Left lung (tissue), 10 donors: ENCODE results near the gene MANEA. TPM values are rescaled to one million over a fixed set of nuclear protein-coding genes. Genes with fewer than 3 reads are reported as not detected.

Experiments
- ATAC-seq: fragments of 200-7000 bp; cut with Tn5 transposase; one replicate; pipeline ENCODE4 v1.9.1; 2020; ENCODE audit warnings: moderate library complexity
- DNase-seq, 4 donors: peaks; one replicate each; pipeline ENCODE4 v3.0.0-alpha.2; 2013 to 2020
- H3K27ac ChIP-seq, 2 donors: fragments of 200-600 bp; sonication (generic) in 1 of 2; one replicate each; pipeline versions ENCODE4 v1.5.0 to v1.8.0; 2020 to 2021
- H3K27me3 ChIP-seq, 2 donors: fragments of 200-600 bp; sonication (generic) in 1 of 2; one replicate each; pipeline versions ENCODE4 v1.5.0 to v1.8.0; 2020 to 2021
- H3K36me3 ChIP-seq, 2 donors: fragments of 200-600 bp; sonication (generic) in 1 of 2; one replicate each; pipeline versions ENCODE4 v1.5.0 to v1.8.0; 2020 to 2021
- H3K4me1 ChIP-seq, 2 donors: fragments of 200-600 bp; one replicate each; pipeline ENCODE4 v1.8.0; 2021
- H3K4me3 ChIP-seq, 2 donors: fragments of 200-600 bp; sonication (generic) in 1 of 2; one replicate each; pipeline versions ENCODE4 v1.5.0 to v1.8.0; 2020 to 2021; ENCODE audit warnings: mild to moderate bottlenecking in 1 of 2
- H3K9me3 ChIP-seq, 2 donors: fragments of 200-600 bp; sonication (generic) in 1 of 2; one replicate each; pipeline versions ENCODE4 v1.5.0 to v1.8.0; 2020 to 2021
- intact Hi-C, 2 donors: fragments of 100-400 bp; cut with DNase I; formaldehyde crosslinking; loops; one replicate each; pipeline versions ENCODE4 v1.11.2 to v1.14.2; 2022
- polyA plus RNA-seq, 6 donors: library from polyadenylated mRNA; unstranded; fragments of 120-200 nt; gene quantifications; one replicate each; pipeline ENCODE4 v1.2.1, GENCODE V29; 2013; ENCODE audit not compliant: insufficient read length in 6 of 6
- total RNA-seq, 2 donors: library from RNA; stranded (reverse); fragmentation: NEBNext Ultra II Directional; extraction: Animal tissue kit (Norgen Biotek cat#: 25700); gene quantifications; one replicate each; pipeline ENCODE4 v1.2.1, GENCODE V29; 2021
- TF ChIP-seq, protein P1 (sequence below), 2 donors: fragments of 200-600 bp; sonication (generic) in 1 of 2; IDR thresholded peaks; one replicate each; pipeline versions ENCODE4 v1.5.0 to v1.8.0; 2021; ENCODE audit warnings: antibody characterized with exemption in 2 of 2
- donor health status: DM: no; HTN: yes; CAD: no.
- donor health status: DM: no; HTN: no; CAD: no.

MANEA gene
- total and polyA plus RNA-seq, 8 donors = 12.9 to 23.3 (median 21.6) TPM

DNA sequence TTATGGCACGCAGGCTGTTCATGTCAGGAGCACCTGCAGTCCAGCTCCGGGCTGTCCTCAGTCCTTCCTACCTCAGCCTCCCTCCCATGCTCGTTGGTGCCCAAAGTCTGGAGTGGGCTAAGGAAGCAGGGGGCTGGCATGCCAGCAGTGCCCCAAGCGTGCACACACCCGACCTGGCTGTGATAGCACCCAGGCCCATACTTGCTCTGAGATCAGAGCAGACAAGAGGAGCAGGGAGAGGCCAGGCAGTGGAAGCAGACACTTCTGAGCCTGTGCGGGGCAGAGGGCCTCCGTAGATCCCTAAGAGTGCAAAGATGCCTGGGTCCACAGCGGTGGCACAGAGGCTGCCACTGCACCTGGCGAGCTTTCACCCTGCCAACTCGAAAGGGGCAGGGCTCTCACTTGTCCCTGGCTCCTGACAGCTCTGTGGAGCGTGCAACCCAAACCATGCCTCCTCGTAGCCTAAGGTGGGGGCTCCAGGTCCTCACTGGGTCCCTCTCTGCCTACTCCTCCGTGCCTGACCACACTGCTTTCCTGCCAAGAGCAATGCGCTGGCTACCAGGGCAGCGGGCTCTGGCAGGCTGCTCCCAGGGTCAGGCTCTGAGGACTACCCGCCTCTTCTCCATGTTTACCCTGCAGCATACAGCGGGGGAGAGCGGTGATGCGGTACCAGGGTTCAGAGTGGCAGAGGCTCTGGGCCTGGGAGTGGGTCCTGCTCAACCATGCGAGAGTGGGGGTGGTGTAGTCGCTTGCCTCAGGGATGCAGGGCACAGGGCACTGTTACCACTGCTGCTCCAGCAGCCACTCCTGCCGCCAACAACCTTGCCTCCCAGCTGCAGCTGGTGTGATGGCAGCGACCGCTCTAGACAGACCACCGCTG, 59.5 kb downstream of the MANEA start:
- Histone ChIP-seq H3K9me3 (peaks cover 0 to 3% of the 10 kb centered on the region in 2 donors), H3K4me1 (no peaks in the 10 kb centered on the region), H3K4me3 (no peak overlapping the region), H3K27me3 (no peaks in the 10 kb centered on the region), H3K27ac (no peak overlapping the region), H3K36me3 (no peaks in the 10 kb centered on the region)
- ATAC-seq = no peak
- TF ChIP-seq, protein P1, sequence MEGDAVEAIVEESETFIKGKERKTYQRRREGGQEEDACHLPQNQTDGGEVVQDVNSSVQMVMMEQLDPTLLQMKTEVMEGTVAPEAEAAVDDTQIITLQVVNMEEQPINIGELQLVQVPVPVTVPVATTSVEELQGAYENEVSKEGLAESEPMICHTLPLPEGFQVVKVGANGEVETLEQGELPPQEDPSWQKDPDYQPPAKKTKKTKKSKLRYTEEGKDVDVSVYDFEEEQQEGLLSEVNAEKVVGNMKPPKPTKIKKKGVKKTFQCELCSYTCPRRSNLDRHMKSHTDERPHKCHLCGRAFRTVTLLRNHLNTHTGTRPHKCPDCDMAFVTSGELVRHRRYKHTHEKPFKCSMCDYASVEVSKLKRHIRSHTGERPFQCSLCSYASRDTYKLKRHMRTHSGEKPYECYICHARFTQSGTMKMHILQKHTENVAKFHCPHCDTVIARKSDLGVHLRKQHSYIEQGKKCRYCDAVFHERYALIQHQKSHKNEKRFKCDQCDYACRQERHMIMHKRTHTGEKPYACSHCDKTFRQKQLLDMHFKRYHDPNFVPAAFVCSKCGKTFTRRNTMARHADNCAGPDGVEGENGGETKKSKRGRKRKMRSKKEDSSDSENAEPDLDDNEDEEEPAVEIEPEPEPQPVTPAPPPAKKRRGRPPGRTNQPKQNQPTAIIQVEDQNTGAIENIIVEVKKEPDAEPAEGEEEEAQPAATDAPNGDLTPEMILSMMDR (IDR thresholded peaks at IDR 0.05) = no peak
- intact Hi-C loops = no loop called here
- no peak for DNase-seq

DNA sequence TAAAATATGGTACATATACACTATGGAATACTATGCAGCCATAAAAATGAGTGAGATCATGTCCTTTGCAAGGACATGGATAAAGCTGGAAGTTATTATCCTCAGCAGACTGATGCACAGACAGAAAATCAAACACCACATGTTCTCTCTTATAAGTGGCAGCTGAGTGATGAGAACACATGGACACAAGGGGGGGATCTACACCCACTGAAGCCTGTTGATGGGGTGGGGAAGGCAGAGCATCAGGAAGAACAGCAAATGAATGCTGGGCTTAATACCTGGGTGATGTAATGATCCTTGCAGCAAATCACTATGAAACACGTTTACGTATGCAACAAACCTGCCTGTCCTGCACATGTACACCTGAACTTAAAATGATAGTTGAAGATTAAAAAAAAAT, 71.3 kb downstream of the MANEA start:
- H3K9me3 ChIP-seq = peaks cover 0 to 14% of the 10 kb centered on the region in 2 donors
- TF ChIP-seq, protein P1 (IDR thresholded peaks at IDR 0.05) = no peak
- ATAC-seq = no peak
- no peaks in the 10 kb centered on the region for H3K27me3 ChIP-seq
- intact Hi-C loops = no loop called here
- H3K4me3 ChIP-seq = no peak overlapping the region
- no peaks in the 10 kb centered on the region for H3K4me1 ChIP-seq
- H3K27ac ChIP-seq = no peak overlapping the region
- H3K36me3 ChIP-seq = no peaks in the 10 kb centered on the region
- no peak for DNase-seq

DNA sequence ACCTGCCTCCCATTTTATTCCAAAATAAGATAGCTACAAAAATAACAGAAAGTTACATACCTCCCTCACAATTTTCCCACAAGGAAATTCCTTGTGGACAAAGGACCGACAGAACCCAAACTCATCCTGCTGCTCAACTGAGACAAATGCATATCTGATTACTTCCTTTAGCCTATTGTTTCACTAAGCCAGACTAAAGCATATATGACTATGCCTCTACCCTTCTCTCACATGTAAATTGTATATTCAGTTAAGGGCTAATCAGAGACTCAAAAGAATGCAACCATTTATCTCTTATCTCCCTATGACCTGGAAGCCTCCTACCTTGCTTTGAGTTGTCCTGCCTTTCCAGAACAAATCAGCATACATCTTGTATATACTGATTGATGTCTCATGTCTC, 72.1 kb downstream of the MANEA start:
- no peaks in the 10 kb centered on the region for H3K4me1 ChIP-seq
- no peaks in the 10 kb centered on the region for H3K36me3 ChIP-seq
- no peaks in the 10 kb centered on the region for H3K27me3 ChIP-seq
- no peak for DNase-seq
- no peak for ATAC-seq
- TF ChIP-seq, protein P1 (IDR thresholded peaks at IDR 0.05) = no peak
- H3K4me3 ChIP-seq = no peak overlapping the region
- intact Hi-C loops = no loop called here
- H3K27ac ChIP-seq = no peak overlapping the region
- H3K9me3 ChIP-seq = peaks cover 0 to 14% of the 10 kb centered on the region in 2 donors

DNA sequence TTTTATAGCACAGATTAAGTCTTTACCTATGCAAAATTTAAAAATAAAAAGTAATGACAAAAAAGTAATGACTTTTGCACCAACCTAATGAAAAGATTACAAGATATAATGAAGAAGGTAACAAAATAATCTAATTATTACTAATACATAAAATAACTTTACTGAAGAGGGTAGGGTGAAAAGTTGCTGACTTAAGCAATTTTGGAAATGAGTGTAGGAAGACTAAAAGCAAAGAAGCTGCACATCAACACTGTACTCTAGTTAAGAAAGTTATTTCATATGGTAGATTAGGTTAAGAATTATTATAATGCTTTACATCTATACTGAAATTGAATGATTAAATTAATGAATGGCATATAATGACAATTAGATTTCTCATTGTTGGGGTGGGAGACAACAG, 76.8 kb downstream of the MANEA start:
- intact Hi-C loops = no loop called here
- ATAC-seq = no peak
- Histone ChIP-seq H3K4me3 (no peak overlapping the region), H3K27me3 (no peaks in the 10 kb centered on the region), H3K27ac (no peak overlapping the region), H3K36me3 (no peaks in the 10 kb centered on the region), H3K4me1 (no peaks in the 10 kb centered on the region), H3K9me3 (peaks cover 0 to 5% of the 10 kb centered on the region in 2 donors)
- DNase-seq = no peak
- TF ChIP-seq, protein P1 (IDR thresholded peaks at IDR 0.05) = no peak

DNA sequence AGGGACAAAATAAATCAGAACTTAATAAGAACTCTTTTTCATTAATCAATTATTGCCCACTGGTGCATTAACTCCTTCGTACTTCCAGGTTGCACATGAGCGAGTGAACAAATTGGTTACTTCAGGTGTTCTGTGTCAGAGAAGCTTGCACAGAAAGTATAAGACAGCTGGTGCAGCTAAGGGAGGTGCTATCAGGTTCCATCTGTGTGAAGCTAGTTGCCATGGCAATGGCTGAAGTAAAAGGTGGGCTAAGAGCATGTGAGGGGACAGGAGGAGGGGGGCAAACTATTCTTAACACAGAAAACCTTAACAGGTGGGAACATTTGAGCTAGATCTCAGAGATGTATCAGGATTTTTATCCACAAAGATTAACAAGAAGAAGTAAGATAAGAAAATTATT, 81.6 kb downstream of the MANEA start:
- Histone ChIP-seq H3K36me3 (no peaks in the 10 kb centered on the region), H3K27ac (no peak overlapping the region), H3K4me1 (no peaks in the 10 kb centered on the region), H3K4me3 (no peak overlapping the region), H3K27me3 (no peaks in the 10 kb centered on the region), H3K9me3 (no peaks in the 10 kb centered on the region)
- ATAC-seq (no peak), DNase-seq (no peak)
- TF ChIP-seq, protein P1 (IDR thresholded peaks at IDR 0.05) = no peak
- intact Hi-C loops = no loop called here
